Inflammatory macrophage treated with lipopolysaccharide for 4 hours (primary cell): ENCODE measurements around the gene TOMM40L.
"Not testable (repeated sequence)": the region's sequence is repeated elsewhere in the genome, so short reads cannot be mapped to it uniquely, and the experiment has no call there.

Source experiments
- DNase-seq: peaks from one replicate; pipeline ENCODE4 v3.0.0-alpha.2; 2020

The TOMM40L gene

GRCh38 chr1:161222175-161223019, 3.5 kb upstream of the TOMM40L start:
- DNase-seq = no peak

DNA sequence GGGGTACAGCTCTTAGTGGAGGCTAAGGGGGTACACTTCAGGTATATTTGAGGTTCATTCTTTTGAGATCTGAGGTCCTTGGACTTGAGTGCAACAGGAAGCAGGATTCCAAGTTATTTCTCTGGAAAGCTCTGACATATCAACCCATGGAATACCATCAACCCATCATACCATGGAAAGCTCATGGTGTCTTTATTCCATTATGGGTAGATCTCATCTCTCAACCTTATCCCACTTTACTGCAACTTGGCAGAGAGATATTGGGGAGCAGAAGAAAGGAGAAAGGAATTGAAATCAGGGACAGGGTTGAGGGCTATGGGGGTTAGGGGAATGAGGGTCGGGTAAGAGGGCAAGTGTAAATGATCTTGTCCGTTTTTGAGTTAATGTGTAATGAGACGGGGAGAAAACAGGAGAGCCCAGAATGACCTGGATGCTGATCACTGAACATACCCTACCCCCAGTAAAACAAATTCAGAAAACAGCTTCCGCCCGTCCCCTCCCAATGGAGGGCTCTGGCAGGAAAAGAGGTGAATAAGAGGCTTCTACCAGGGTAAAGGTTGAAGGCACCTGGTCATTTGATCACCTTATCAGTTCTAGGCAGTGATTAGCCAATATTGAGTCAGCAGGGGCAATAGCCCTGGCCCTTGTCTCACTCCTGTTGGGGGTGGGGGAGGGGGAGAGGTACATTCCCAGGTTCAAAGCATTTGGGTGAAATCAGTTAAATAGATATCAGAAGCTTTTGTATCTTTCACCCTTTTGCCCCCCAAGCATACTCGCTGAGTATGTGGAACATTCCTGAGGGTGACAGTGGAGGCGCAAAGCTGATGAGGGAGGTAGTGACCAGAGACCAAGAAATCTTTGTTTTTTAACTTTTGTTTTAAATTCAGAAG, 1.8 kb upstream of the TOMM40L start:
- DNase-seq = no peak

DNA sequence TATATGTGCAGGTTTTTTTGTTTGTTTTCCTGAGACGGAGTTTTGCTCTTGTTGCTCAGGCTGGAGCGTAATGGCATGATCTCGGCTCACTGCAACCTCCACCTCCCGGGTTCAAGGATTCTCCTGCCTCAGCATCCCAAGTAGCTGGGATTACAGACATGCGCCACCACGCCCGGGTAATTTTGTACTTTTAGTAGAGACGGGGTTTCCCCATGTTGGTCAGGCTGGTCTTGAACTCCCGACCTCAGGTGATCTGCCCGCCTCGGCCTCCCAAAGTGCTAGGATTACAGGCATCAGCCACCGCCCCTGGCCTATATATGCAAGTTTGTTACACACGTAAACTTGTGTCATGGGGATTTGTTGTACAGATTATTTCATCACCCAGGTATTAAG, 1.2 kb upstream of the TOMM40L start:
- not testable (repeated sequence) for DNase-seq

DNA sequence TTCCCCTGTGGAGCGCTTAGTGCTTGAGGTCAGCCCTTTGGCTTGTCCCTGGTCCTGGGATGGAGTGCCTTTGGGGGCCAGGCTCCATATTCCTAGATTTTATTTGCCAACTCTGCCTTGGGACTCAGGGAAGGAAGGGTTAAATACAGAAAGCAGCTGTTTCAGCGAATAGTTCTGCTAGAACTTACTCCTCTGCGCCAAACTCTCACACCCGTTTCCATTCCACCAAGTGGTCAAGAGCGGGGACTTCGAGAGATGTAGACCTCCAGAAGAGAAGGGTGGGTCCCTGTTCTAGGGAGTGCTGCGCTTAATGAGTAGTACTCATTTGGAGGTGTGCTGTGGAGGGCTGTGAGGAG, 704 bp upstream of the TOMM40L start:
- no peak for DNase-seq

GRCh38 chr1:161226320-161226711, 456 bp downstream of the TOMM40L start:
- no peak for DNase-seq

GRCh38 chr1:161226759-161227158, 899 bp downstream of the TOMM40L start:
- DNase-seq = no peak

DNA sequence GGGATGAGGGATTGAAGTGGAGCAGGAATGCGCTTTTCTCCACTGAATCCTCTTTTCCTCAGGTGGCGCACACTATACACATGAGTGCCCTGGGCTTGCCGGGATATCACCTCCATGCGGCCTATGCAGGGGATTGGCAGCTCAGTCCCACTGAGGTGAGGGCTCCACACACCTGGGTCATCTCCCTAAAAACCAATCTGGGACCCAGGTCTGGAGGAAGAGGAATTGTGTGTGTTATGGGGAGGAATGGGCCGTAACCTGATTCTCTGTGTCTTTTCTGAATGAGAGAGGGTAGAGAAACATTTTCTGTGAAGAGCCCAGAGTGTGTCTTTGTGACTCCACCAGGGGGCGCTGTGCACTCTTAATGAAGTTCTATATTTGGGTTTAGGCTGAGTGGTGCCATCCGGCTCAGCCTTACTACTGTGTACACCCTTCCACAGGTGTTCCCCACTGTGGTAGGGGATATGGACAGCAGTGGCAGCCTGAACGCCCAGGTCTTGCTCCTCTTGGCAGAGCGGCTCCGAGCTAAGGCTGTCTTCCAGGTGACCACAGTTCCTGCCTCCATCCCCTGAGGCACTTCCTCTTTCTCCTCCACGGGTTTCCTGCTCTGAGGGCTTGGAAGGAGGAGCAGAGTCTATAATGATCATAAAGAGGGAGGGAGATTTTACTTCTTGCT, 1.5 kb downstream of the TOMM40L start:
- peak; percentile 73 for DNase-seq

DNA sequence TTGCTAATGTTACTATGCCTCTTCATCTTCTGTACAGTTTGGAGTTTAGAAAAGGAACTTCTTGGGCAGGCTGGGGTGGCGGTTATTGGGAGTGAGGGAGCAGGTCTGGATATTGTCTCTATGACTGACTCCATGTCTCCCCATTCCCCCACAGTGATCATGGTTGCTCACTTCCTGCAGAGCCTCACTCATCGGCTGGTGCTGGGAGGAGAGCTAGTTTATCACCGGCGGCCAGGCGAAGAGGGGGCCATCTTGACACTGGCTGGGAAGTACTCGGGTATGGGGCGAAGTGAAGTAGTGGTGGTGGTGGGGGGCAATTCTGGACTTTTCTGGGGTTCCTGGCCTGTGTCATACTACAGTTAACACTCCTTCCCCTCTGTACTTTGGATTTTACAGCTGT, 2.2 kb downstream of the TOMM40L start:
- DNase-seq = no peak

DNA sequence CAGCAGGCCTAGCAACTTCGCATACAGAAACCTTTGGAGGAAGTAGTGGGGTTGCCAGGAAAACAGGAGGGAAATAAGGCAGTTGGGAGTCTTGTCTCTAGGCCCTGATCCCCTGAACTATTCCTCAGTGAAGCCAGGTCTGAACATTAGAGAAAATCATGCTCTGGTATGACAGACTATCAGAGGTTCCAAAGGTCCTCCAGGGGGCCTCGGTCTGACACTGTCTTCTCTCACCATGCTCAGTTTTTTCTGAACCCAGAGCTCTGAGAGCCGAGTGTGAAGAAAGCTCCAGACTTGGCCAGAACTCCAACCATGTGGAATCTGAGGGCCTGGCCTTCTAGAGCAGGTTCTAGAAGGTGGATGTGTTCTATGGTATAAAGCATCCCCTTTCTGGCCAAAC, 4.0 kb downstream of the TOMM40L start:
- DNase-seq = no peak

GRCh38 chr1:161230762-161231161, 4.9 kb downstream of the TOMM40L start:
- DNase-seq = no peak

GRCh38 chr1:161233102-161233501, 7.2 kb downstream of the TOMM40L start:
- no peak for DNase-seq

GRCh38 chr1:161235957-161236775, 10.3 kb downstream of the TOMM40L start:
- DNase-seq = no peak

DNA sequence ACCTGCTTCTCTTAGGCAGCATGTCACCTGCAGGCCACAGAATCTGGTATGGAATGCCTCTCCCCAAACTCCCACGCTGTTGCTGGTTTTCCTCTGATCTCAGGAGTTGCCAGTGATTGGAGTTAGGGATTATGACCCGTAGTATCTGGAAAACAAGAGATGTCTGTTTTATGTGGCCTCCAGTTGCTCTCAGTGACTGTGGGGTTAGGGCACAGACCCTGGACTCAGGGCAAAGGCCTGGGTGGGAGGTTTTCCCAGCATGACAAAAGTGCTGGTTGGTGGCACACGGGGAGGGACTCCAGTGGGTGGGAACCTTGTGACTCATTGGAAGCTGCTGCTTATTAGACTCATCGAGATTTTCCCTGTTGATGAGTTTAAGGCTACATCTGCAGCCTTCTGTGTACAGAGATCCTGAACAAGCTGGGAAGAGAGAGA, 12.2 kb downstream of the TOMM40L start, which contains the start of gene NR1I3:
NR1I3 (minus strand) TSS at position 165 of the 435 bp plus-strand sequence. CDS start 1,638 bp downstream, outside the sequence.
- no peak for DNase-seq

DNA sequence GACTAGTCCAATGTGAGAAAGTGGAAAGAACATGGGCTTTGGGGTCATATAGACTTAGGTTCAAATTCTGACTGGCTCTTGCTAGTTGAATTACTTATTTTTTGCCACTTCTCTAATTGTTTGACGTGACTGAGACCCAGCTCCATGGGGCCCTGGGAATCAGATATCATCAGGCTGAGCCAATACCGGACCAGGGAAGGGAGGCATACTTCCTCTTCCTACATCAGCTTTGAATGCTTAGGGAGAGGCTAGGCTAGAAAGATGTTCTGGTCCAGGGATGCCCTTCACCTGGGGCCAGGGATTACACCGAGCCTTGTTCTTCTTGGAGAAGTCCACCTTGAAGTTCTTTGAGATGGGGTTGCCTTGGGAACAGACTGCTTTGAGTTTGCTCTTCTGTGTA, 15.8 kb downstream of the TOMM40L start:
- peak; percentile 23 for DNase-seq

DNA sequence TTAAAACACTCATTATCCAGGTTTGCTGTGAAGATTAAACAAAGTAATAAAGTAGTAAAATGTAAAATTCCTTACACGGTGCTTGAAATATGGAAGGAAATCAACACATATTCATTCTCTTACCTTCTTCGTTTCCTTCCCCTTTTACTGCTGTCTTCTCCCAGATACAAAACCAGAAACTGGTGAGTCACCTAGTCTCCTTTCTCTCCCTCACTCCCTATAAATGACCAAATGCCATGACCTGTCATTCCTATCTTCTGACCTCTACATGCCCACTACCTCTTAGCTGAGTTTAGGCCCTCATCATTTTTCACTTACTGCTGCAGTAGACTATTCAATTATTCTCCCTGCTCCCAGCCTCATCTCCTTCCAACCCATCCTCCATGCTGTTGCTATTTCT, 16.5 kb downstream of the TOMM40L start:
- DNase-seq = no peak

GRCh38 chr1:161244888-161245287, 19.0 kb downstream of the TOMM40L start:
- no peak for DNase-seq

DNA sequence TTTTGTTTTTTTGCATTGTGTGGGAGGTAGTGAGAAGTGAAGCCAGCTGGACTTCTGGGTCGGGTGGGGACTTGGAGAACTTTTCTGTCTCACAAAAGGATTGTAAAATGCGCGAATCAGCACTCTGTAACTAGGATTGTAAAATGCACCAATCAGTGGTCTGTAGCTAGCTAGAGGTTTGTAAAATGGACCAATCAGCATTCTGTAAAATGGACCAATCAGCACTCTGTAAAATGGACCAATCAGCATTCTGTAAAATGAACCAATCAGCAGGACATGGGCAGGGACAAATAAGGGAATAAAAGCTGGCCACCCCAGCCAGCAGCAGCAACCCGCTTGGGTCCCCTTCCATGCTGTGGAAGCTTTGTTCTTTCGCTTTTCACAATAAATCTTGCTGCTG, 24.2 kb downstream of the TOMM40L start:
- DNase-seq = not testable (repeated sequence)

GRCh38 chr1:161250829-161251228, 25.0 kb downstream of the TOMM40L start:
- DNase-seq = no peak

DNA sequence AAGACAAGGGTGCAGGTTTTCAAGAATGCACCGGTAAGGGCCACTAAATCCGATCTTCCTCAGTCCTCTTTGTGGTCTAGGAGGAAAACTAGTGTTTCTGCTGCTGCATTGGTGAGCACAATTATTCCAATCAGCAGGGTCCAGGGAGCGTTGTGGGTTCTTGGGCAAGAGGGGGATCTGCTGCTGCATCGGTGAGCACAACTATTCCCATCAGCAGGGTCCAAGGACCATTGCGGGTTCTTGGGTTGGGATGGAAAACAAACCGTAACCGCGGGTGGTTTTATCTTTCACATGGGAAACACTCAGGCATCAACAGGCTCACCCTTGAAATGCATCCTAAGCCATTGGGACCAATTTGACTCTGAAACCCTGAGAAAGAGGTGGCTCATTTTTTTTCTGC, 25.7 kb downstream of the TOMM40L start:
- no peak for DNase-seq

DNA sequence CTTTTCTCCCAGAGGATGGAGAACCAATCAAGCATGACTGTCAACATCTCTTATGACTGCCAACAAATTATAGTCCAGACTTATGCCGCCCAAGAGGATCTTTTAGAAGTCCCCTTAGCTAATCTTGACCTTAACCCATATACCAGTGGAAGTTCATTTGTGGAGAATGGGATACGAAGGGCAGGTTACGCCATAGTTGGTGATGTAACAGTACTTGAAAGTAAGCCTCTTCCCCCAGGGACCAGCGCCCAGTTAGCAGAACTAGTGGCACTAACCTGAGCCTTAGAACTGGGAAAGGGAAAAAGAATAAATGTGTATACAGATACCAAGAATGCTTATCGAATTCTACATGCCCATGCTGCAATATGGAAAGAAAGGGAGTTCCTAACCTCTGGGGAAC, 29.4 kb downstream of the TOMM40L start:
- peak; percentile 18 for DNase-seq

DNA sequence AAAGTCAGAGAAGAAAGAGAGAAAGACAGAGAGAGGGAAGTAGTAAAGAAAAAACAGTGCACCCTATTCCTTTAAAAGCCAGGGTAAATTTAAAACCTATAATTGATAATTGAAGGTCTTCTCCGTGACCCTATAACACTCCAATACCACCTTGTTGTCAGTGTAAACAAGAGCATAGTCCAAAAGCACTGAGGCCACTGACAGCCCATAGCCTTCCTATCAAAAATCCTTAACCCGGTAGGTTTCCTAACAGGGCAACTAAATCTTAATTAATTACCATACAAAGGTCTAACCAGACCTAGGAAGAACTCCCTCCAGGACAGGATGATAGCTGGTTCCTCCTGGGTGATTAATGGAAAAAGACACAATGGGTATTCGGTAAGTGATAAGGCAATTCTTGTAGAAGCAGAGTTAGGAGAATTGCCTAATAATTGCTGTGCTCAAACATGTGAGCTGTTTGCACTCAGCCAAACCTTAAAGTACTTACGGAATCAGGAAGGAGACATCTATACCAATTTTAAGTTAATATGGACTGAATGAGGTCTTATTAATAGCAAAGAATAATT, 30.2 kb downstream of the TOMM40L start:
- DNase-seq = not testable (repeated sequence)

DNA sequence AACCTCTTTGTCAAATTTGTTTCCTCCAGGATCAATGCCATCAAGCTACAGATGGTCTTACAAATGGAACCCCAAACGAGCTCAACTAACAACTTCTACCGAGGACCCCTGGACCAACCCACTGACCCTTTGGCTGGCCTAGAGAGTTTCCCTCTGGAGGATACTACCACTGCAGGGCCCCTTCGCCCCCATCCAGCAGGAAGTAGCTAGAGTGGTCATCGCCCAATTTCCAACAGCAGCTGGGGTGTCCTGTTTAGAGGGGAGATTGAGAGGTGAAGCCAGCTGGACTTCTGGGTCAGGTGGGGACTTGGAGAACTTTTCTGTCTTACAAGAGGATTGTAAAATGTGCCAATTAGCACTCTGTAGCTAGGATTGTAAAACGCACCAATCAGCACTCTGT, 31.2 kb downstream of the TOMM40L start:
- not testable (repeated sequence) for DNase-seq
